NT2/D1 (cell line): ENCODE results near the gene ASIC2.

Experiments used
- DNase-seq: peaks from one replicate; pipeline ENCODE4 v3.0.0-alpha.2; 2011; ENCODE audit warnings: low read depth, low spot score
- H3K27me3 ChIP-seq: 2 replicates; pipeline ENCODE4 v1.6.0; 2011; ENCODE audit warnings: mild to moderate bottlenecking; ENCODE audit not compliant: insufficient read length, insufficient read depth
- H3K36me3 ChIP-seq: 2 replicates; pipeline ENCODE4 v1.6.1; 2011; ENCODE audit warnings: mild to moderate bottlenecking, low read length, mixed read lengths; ENCODE audit not compliant: insufficient read depth, insufficient read length
- H3K4me1 ChIP-seq: 2 replicates; pipeline ENCODE4 v1.5.1; 2011; ENCODE audit not compliant: insufficient read depth, insufficient read length
- H3K4me3 ChIP-seq: 2 replicates; pipeline ENCODE4 v1.5.1; 2011; ENCODE audit warnings: low read depth; ENCODE audit not compliant: insufficient read length
- H3K9ac ChIP-seq: 2 replicates; pipeline ENCODE4 v1.6.0; 2011; ENCODE audit warnings: low read depth; ENCODE audit not compliant: insufficient read length
- H3K9me3 ChIP-seq: 2 replicates; pipeline ENCODE4 v1.5.1; 2011; ENCODE audit warnings: mild to moderate bottlenecking, low read length; ENCODE audit not compliant: insufficient read depth
- SUZ12 ChIP-seq: IDR thresholded peaks from 2 replicates; pipeline ENCODE4 v1.6.1; 2011; ENCODE audit not compliant: insufficient read length, insufficient read depth; ENCODE audit errors: extremely low read depth
- YY1 ChIP-seq: IDR thresholded peaks from 2 replicates; pipeline ENCODE4 v1.6.1; 2011; ENCODE audit not compliant: insufficient read length, insufficient read depth
- ZNF274 ChIP-seq: IDR thresholded peaks from 2 replicates; pipeline ENCODE4 v1.6.1; 2011; ENCODE audit warnings: mild to moderate bottlenecking, low read depth, low read length

The ASIC2 gene

DNA sequence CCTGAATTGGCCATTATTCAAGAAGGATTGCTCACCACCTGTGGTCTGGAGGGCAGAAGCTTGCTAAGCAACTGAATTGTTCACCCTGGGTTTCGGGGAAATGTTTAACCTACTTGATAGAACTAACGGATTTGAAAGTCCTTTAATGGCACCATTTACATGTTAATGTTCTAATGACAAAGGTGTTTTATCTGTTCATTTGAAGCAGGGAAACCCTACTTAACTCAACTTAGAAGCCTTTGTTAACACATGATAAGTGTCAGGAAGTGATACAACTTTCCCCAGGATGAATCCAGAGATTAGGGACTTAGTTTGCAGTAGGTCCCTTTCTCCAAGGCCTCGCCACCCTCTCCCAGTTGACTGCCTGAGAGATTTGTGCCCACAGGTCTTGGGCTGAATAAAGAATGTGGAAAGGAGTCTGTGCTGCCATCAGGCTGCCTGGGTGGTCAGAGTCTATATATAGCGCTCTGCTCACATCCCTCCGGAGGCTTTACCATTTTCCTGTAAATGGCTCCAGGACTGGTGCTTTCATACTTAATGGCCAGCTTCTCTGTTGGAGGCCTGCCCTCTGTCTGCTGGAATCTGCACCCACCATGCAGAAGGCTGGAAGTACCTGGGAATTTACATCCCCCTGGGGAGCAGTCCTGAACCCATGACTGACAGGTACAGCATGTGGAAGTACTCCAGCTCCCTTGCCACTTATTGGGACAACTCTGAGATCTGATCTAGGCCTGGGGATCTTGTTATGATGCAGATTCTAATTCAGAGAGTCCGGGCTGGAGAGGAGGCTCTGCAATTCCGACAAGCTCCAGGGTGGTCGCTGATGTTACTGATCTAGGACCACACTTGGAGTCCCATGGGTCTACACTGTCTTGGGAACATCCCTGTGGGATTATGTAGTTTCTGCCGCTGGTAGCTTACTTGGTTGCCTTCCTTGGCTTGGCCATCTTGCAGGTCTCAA is 99.9 kb downstream of the ASIC2 start:
- H3K4me1 ChIP-seq: peaks cover 6% of the 10 kb centered on the region
- DNase-seq: peak; percentile 83
- no peaks in the 10 kb centered on the region for H3K36me3 ChIP-seq
- no peaks in the 10 kb centered on the region for H3K9me3 ChIP-seq
- no peak overlapping the region for H3K4me3 ChIP-seq
- no peak for TF ChIP-seq SUZ12
- TF ChIP-seq YY1: no peak
- TF ChIP-seq ZNF274: no peak
- no peak overlapping the region for H3K9ac ChIP-seq
- peaks cover 69% of the 10 kb centered on the region for H3K27me3 ChIP-seq

DNA sequence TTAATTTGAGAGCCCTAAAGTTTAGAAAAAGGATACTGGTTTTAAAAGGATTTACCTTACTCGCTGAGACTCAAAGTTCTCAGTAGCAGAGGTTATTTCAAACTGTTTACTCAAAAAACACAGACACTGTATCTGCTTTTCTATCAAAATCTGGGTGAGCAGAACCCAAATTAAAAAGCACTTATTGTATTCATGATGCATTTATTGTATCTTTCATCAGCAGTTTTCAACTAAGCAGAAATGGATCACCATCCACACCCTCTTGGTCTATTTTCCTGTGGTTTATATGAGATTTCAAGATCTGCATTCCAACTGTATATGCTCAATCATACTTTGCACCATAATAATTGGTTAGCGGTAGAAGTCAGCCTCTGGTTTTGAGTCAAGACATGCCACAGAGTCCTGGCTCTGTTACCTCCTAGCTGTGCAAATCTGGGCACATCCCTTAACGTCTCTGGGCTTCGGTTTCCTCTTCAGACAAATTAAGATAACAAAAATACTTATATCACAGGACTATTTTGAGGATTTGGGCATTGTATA is 109.5 kb downstream of the ASIC2 start:
- H3K9ac ChIP-seq: no peak overlapping the region
- no peak for DNase-seq
- TF ChIP-seq YY1: no peak
- TF ChIP-seq SUZ12: no peak
- H3K9me3 ChIP-seq: no peaks in the 10 kb centered on the region
- H3K27me3 ChIP-seq: peaks cover 24% of the 10 kb centered on the region
- no peaks in the 10 kb centered on the region for H3K4me1 ChIP-seq
- H3K4me3 ChIP-seq: no peak overlapping the region
- no peaks in the 10 kb centered on the region for H3K36me3 ChIP-seq

DNA sequence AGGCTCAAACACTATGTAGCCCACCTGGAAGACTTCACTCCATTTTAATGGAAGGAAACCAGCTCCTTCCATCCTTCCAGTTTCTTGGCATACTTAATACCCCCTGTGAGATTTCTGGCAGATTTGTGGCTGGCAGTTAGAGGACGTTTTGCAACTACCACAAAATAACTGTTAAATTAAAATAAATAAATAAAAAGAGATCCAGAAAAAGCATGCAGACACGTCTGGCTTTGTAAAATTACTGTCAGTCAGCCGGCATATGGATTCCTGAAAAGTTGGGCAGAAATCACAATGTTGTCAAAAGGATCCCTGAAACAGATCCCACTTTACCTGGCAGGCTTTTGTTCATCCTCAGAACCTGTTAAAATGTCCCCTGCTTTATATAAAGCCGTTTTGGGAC is 113.9 kb downstream of the ASIC2 start:
- no peak for DNase-seq
- Histone ChIP-seq H3K9me3 (no peaks in the 10 kb centered on the region), H3K27me3 (peaks cover 10% of the 10 kb centered on the region), H3K9ac (no peak overlapping the region), H3K36me3 (no peaks in the 10 kb centered on the region), H3K4me1 (no peaks in the 10 kb centered on the region), H3K4me3 (no peak overlapping the region)
- TF ChIP-seq ZNF274 (no peak), SUZ12 (no peak), YY1 (no peak)

DNA sequence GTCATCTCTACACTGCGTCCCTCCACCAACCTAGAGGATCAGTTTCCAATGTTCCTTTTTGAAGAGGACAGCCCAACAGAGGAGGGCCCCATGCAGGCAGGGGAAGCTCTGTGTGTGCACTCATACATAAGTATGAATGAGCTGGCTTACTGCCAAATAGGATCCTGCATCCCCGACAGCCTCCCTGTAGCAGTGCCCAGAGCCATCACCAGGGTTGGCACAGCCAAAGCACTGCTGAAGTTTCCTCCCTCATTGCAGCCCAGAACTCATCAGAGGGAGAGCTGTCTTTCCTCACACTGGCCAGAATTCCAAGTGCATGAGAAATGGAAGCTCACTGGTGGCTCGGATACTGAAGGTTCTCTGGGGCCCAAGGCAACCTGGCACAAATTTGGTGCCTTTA is 114.4 kb downstream of the ASIC2 start:
- Histone ChIP-seq H3K27me3 (peaks cover 5% of the 10 kb centered on the region), H3K9ac (no peak overlapping the region), H3K9me3 (no peaks in the 10 kb centered on the region), H3K4me1 (no peaks in the 10 kb centered on the region), H3K36me3 (no peaks in the 10 kb centered on the region), H3K4me3 (no peak overlapping the region)
- no peak for DNase-seq
- no peak for TF ChIP-seq SUZ12
- TF ChIP-seq ZNF274: no peak
- no peak for TF ChIP-seq YY1

DNA sequence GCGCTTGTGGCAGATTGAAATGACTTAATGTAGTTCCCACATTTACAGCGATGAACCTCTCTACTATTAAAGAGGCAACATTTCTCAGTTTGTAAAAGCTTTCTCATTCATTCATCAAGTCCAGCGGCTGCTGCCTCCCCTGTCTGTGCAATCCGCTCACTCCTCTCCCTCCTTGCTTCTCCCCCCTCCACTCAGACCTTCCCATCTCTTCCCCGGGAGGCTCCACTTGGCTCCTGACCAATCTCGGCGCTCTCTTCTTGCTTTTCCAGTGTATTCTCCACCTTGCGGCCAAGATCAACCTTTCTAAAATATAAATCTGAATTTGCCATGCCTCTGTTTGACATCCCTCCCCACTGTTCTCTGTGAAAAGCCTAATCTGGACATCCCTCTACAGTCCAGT is 117.5 kb downstream of the ASIC2 start:
- Histone ChIP-seq H3K27me3 (no peaks in the 10 kb centered on the region), H3K9me3 (no peaks in the 10 kb centered on the region), H3K9ac (no peak overlapping the region), H3K36me3 (no peaks in the 10 kb centered on the region), H3K4me3 (no peak overlapping the region), H3K4me1 (no peaks in the 10 kb centered on the region)
- no peak for TF ChIP-seq ZNF274
- TF ChIP-seq YY1: no peak
- TF ChIP-seq SUZ12: no peak
- no peak for DNase-seq

DNA sequence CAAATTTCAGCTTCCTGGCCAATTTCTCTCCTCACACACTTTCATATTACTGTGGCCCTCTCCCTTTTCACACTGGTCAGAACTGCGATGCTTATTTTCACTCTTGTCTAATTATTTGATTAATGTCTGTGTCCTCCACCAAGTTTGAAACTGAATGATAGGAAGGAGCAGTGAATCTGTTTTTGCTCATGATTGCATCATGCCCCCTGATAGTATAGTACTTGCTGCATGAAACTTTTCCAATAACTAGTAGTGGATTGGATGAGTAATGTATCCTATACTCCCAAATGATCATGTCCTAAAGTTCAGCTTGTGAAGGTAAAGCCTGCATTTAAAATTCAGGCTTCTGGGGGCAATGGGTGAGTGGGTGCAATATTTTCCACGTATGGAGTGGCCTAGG is 121.2 kb downstream of the ASIC2 start:
- Histone ChIP-seq H3K4me3 (no peak overlapping the region), H3K9ac (no peak overlapping the region), H3K27me3 (no peaks in the 10 kb centered on the region), H3K36me3 (no peaks in the 10 kb centered on the region), H3K9me3 (no peaks in the 10 kb centered on the region), H3K4me1 (no peaks in the 10 kb centered on the region)
- DNase-seq: no peak
- no peak for TF ChIP-seq SUZ12

DNA sequence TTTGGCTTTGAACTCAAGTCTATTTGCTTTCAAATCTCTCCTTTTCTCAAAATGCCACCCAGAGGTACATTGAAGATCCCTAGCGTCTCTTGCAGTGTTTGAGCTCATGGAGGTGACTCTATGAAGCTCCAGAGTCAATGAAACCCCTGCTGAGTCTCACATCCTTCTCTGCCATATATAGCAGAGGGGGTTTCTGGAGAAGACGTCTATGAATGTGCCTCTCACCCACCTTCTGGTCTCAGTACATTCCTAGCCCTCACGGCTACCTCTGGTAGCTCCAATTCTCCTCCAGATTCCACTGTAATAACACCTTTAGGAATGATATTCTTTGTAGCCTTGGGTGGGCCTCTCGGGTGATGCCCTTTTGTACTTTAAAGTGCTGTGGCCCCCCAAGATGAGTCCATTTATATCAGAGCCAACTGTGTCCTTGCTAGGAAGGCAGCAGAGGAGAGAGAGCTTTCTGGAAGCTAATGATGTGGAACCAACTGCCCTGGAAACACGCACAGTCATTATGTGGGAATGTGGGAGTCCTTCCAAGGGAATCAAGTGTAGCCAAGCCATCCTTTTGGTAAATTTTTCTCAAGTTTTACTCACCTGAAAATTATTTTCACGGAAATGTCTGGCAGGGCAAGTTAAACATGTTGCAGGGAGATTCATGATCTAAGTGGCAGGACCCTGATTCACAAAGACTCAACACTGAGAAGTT is 123.4 kb downstream of the ASIC2 start:
- Histone ChIP-seq H3K36me3 (no peaks in the 10 kb centered on the region), H3K4me3 (no peak overlapping the region), H3K9ac (no peak overlapping the region), H3K9me3 (no peaks in the 10 kb centered on the region), H3K27me3 (no peaks in the 10 kb centered on the region), H3K4me1 (no peaks in the 10 kb centered on the region)
- DNase-seq: no peak
- no peak for TF ChIP-seq ZNF274
- no peak for TF ChIP-seq YY1
- TF ChIP-seq SUZ12: no peak
